ENCODE measurements around the gene CXXC5.

CXXC5 gene

GRCh38 chr5:139683295-139684271 is 35.4 kb downstream of the CXXC5 start:
- Mint-ChIP-seq H3K27me3 (ENCODE audit: low read depth) (peaks cover 5% of the 10 kb centered on the region), H3K9me3 (no peaks in the 10 kb centered on the region), H3K4me1 (ENCODE audit: low read depth) (peaks cover 1% of the 10 kb centered on the region), H3K36me3 (ENCODE audit: low read depth) (no peaks in the 10 kb centered on the region), H3K4me3 (no peak overlapping the region), H3K27ac (no peak overlapping the region)

- Mint-ChIP-seq H3K27me3 (ENCODE audit: low read depth) (peaks cover 5% of the 10 kb centered on the region), H3K27ac (no peak overlapping the region), H3K36me3 (ENCODE audit: low read depth) (no peaks in the 10 kb centered on the region), H3K4me3 (no peak overlapping the region), H3K4me1 (ENCODE audit: low read depth) (peaks cover 1% of the 10 kb centered on the region), H3K9me3 (no peaks in the 10 kb centered on the region)
These were observed 36.3 kb downstream of the CXXC5 start for GRCh38 chr5:139684350-139684880.

GRCh38 chr5:139684881-139685749 is 37.0 kb downstream of the CXXC5 start:
- no peaks in the 10 kb centered on the region for H3K9me3 Mint-ChIP-seq
- no peak overlapping the region for H3K27ac Mint-ChIP-seq
- peaks cover 5% of the 10 kb centered on the region for H3K27me3 Mint-ChIP-seq (ENCODE audit: low read depth)
- H3K36me3 Mint-ChIP-seq (ENCODE audit: low read depth) = no peaks in the 10 kb centered on the region
- no peak overlapping the region for H3K4me3 Mint-ChIP-seq
- H3K4me1 Mint-ChIP-seq (ENCODE audit: low read depth) = peaks cover 1% of the 10 kb centered on the region

GRCh38 chr5:139685886-139686285 is 37.7 kb downstream of the CXXC5 start:
- no peak overlapping the region for H3K27ac Mint-ChIP-seq
- peaks cover 8% of the 10 kb centered on the region for H3K27me3 Mint-ChIP-seq (ENCODE audit: low read depth)

GRCh38 chr5:139686356-139686705 is 38.2 kb downstream of the CXXC5 start:
- H3K9me3 Mint-ChIP-seq = no peaks in the 10 kb centered on the region
- H3K36me3 Mint-ChIP-seq (ENCODE audit: low read depth) = no peaks in the 10 kb centered on the region
- H3K27me3 Mint-ChIP-seq (ENCODE audit: low read depth) = peaks cover 12% of the 10 kb centered on the region
- H3K4me1 Mint-ChIP-seq (ENCODE audit: low read depth) = peaks cover 1% of the 10 kb centered on the region
- no peak overlapping the region for H3K4me3 Mint-ChIP-seq
- H3K27ac Mint-ChIP-seq = no peak overlapping the region

More at GRCh38 chr5:139685886-139686285, 37.7 kb downstream of the CXXC5 start:
- no peaks in the 10 kb centered on the region for H3K9me3 Mint-ChIP-seq
- no peaks in the 10 kb centered on the region for H3K36me3 Mint-ChIP-seq (ENCODE audit: low read depth)
- no peak overlapping the region for H3K4me3 Mint-ChIP-seq
- H3K4me1 Mint-ChIP-seq (ENCODE audit: low read depth) = peaks cover 1% of the 10 kb centered on the region

- no peaks in the 10 kb centered on the region for H3K9me3 Mint-ChIP-seq
- H3K36me3 Mint-ChIP-seq (ENCODE audit: low read depth) = no peaks in the 10 kb centered on the region
- no peak overlapping the region for H3K4me3 Mint-ChIP-seq
- peaks cover 13% of the 10 kb centered on the region for H3K27me3 Mint-ChIP-seq (ENCODE audit: low read depth)
- no peak overlapping the region for H3K27ac Mint-ChIP-seq
- peaks cover 1% of the 10 kb centered on the region for H3K4me1 Mint-ChIP-seq (ENCODE audit: low read depth)
These were observed 38.7 kb downstream of the CXXC5 start for GRCh38 chr5:139686706-139687441.

GRCh38 chr5:139687656-139688055 is 39.5 kb downstream of the CXXC5 start:
- no peak overlapping the region for H3K4me3 Mint-ChIP-seq
- no peak overlapping the region for H3K27ac Mint-ChIP-seq
- no peaks in the 10 kb centered on the region for H3K36me3 Mint-ChIP-seq (ENCODE audit: low read depth)
- no peaks in the 10 kb centered on the region for H3K9me3 Mint-ChIP-seq
- peaks cover 13% of the 10 kb centered on the region for H3K27me3 Mint-ChIP-seq (ENCODE audit: low read depth)
- peaks cover 1% of the 10 kb centered on the region for H3K4me1 Mint-ChIP-seq (ENCODE audit: low read depth)

- peaks cover under 1% of the 10 kb centered on the region for H3K4me1 Mint-ChIP-seq (ENCODE audit: low read depth)
These were observed 40.0 kb downstream of the CXXC5 start for GRCh38 chr5:139688088-139688702.

GRCh38 chr5:139688751-139689372 is 40.7 kb downstream of the CXXC5 start:
- no peaks in the 10 kb centered on the region for H3K36me3 Mint-ChIP-seq (ENCODE audit: low read depth)
- H3K27ac Mint-ChIP-seq = no peak overlapping the region
- H3K27me3 Mint-ChIP-seq (ENCODE audit: low read depth) = peaks cover 13% of the 10 kb centered on the region
- no peak overlapping the region for H3K4me3 Mint-ChIP-seq
- H3K4me1 Mint-ChIP-seq (ENCODE audit: low read depth) = no peaks in the 10 kb centered on the region
- no peaks in the 10 kb centered on the region for H3K9me3 Mint-ChIP-seq

More at GRCh38 chr5:139688088-139688702, 40.0 kb downstream of the CXXC5 start:
- H3K27me3 Mint-ChIP-seq (ENCODE audit: low read depth) = peaks cover 13% of the 10 kb centered on the region
- H3K36me3 Mint-ChIP-seq (ENCODE audit: low read depth) = no peaks in the 10 kb centered on the region
- no peak overlapping the region for H3K4me3 Mint-ChIP-seq
- H3K27ac Mint-ChIP-seq = no peak overlapping the region
- H3K9me3 Mint-ChIP-seq = no peaks in the 10 kb centered on the region

- Mint-ChIP-seq H3K27me3 (ENCODE audit: low read depth) (peaks cover 20% of the 10 kb centered on the region), H3K4me1 (ENCODE audit: low read depth) (no peaks in the 10 kb centered on the region), H3K27ac (no peak overlapping the region), H3K36me3 (ENCODE audit: low read depth) (no peaks in the 10 kb centered on the region), H3K9me3 (no peaks in the 10 kb centered on the region), H3K4me3 (no peak overlapping the region)
These were observed 41.5 kb downstream of the CXXC5 start for GRCh38 chr5:139689631-139690063.

- Mint-ChIP-seq H3K36me3 (ENCODE audit: low read depth) (no peaks in the 10 kb centered on the region), H3K4me3 (no peak overlapping the region), H3K27me3 (ENCODE audit: low read depth) (peaks cover 20% of the 10 kb centered on the region), H3K9me3 (no peaks in the 10 kb centered on the region), H3K27ac (no peak overlapping the region), H3K4me1 (ENCODE audit: low read depth) (no peaks in the 10 kb centered on the region)
These were observed 42.1 kb downstream of the CXXC5 start for GRCh38 chr5:139690064-139690802.

- no peak overlapping the region for H3K4me3 Mint-ChIP-seq
- no peaks in the 10 kb centered on the region for H3K36me3 Mint-ChIP-seq (ENCODE audit: low read depth)
- peaks cover 2% of the 10 kb centered on the region for H3K4me1 Mint-ChIP-seq (ENCODE audit: low read depth)
- peaks cover 19% of the 10 kb centered on the region for H3K27me3 Mint-ChIP-seq (ENCODE audit: low read depth)
- no peaks in the 10 kb centered on the region for H3K9me3 Mint-ChIP-seq
- no peak overlapping the region for H3K27ac Mint-ChIP-seq
These were observed 42.9 kb downstream of the CXXC5 start for GRCh38 chr5:139690803-139691629.

All from T-helper 1 cell treated with Interleukin-12 subunit alpha and Interleukin-12 subunit beta and Interleukin-4 antibody, amounts not matched to agents 30 μg/mL and 1 μg/mL, for 36 hours (primary cell).